ENCODE data around the gene TNFSF8.

TNFSF8 gene, protein sequence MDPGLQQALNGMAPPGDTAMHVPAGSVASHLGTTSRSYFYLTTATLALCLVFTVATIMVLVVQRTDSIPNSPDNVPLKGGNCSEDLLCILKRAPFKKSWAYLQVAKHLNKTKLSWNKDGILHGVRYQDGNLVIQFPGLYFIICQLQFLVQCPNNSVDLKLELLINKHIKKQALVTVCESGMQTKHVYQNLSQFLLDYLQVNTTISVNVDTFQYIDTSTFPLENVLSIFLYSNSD

GRCh38 chr9:114930056-114930812 is at the start of gene TNFSF8:
TSS of gene TNFSF8 (minus strand) at chr9:114930591. CDS start at chr9:114930303, 288 bp downstream.
- peak; percentile 46 to 88 (median 80) for DNase-seq

GRCh38 chr9:114973216-114973615 is 42.8 kb upstream of the TNFSF8 start:
- DNase-seq = no peak

DNA sequence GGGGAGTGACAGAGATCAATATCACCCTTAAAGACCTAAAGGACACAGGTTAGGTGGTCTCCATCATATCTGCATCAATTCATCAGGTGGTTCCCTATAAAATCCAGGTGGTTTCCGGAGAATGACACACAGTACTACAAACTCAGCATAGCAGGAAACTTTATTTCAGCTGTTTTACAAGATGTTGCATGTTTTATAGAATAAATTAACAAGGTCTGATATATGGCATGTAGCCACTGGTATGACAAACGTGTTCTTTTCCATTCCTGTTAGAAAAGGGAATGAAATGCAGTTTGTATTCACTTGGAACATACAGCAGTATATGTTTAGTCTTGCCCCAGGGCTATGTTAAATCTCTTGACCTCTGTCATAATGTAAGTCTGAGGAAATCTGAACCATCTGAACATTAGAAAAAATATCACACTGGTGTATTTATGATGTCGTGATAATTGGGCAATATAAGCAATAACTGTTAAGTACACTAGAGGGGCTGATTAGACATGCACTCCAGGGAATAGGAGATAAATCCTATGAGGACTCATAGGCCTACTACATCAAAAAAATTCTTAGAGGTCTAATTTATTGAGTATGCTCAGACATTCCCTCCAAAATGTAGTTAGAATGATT is 42.2 kb upstream of the TNFSF8 start:
- DNase-seq = no peak

- no peak for DNase-seq
Measured at GRCh38 chr9:114969269-114969668, 38.9 kb upstream of the TNFSF8 start.

- DNase-seq = no peak
Measured at GRCh38 chr9:114968671-114969070, 38.3 kb upstream of the TNFSF8 start.

DNA sequence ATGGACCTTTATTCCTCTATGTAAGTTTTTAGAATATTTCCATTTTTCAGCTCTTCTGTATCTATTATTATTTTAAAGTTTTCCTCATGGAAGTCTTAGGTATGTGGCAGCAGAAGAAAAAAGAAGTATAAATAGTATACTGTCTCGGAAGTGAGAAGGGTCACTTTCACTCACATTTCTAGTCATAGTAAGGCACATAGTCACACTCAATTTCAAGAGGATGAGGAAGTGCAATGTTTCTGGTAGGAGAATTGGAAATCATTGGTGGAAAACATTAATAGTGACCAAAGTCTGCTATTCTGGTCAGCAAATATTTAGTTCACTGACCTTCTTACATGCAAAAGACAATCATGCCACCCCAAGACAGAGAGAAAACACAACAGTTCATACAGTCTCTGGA is 35.2 kb upstream of the TNFSF8 start:
- no peak for DNase-seq

- no peak for DNase-seq
Measured at GRCh38 chr9:114962809-114963208, 32.4 kb upstream of the TNFSF8 start.

DNA sequence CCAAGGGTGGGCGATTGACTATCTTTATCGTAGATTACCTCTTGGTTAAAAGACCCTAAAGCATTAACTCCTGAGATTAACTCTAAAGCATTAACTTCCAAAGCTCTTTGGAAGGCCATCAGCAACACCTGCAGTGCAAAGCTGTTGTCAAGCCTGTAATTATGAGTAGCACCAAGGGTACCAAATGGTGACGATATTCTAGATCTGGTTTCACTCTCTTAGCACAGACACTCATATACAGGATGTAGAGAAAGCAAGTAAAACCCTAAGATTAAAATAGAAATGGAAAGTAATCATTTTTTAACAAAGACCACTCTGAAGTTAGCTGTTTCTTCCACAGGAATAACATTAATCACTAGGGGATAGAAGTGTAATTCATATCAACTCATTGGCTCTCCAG is 29.9 kb upstream of the TNFSF8 start:
- no peak for DNase-seq

- no peak for DNase-seq
Measured at GRCh38 chr9:114958844-114959235, 28.4 kb upstream of the TNFSF8 start.

- DNase-seq = peak in 2 of 6 experiments; percentile 12 to 13
Measured at GRCh38 chr9:114958021-114958843, 27.8 kb upstream of the TNFSF8 start.

GRCh38 chr9:114957558-114957957 is 27.2 kb upstream of the TNFSF8 start:
- no peak for DNase-seq

GRCh38 chr9:114954956-114955582 is 24.7 kb upstream of the TNFSF8 start:
- DNase-seq = no peak

- DNase-seq = no peak
Measured at GRCh38 chr9:114953959-114954358, 23.6 kb upstream of the TNFSF8 start.

GRCh38 chr9:114953046-114953445 is 22.7 kb upstream of the TNFSF8 start:
- no peak for DNase-seq

GRCh38 chr9:114950761-114951160 is 20.4 kb upstream of the TNFSF8 start:
- DNase-seq = no peak

DNA sequence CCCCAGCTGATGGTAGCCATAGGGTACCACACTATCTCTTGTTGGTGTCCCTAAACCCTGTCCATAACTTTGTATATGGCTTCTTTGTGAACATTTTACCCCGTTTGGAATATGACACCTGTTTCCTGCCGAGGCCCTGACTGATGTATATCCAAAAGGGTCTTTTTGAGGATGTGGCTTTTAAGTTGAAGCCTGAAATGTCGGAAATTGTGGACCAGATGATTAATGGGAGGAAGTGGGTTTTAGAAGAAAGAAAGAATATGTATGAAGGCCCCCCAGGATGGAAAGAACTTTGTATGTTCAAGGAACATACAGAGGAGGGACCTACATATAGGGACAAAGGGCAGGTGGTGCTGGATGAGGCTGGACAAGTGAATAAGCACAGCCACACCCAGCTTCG is 16.7 kb upstream of the TNFSF8 start:
- no peak for DNase-seq

GRCh38 chr9:114945616-114946412 is 15.4 kb upstream of the TNFSF8 start:
- DNase-seq = no peak

GRCh38 chr9:114941376-114941775 is 11.0 kb upstream of the TNFSF8 start:
- DNase-seq = no peak

- peak in 3 of 6 experiments; percentile 11 to 30 (median 18) for DNase-seq
Measured at GRCh38 chr9:114938687-114939575, 8.5 kb upstream of the TNFSF8 start.

DNA sequence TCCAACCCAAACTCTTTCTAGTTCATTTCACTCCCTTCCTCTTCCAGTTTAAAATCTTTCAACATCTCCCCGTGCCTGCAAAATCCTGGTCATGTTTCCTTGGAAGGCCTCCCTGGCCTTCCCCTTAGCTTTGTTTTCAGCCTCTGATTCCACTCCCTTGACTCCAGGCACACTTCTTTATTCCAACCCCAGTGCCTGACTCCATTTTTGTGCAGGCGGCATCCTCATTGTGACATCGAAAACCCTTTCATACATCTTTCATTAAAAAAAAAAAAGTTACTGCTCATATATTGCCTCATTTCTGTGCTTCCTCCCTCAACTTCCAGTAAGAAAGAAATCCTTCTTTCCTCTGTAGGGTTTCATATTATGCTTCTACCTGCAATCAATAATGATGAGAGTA is 7.1 kb upstream of the TNFSF8 start:
- DNase-seq = no peak

- DNase-seq = no peak
Measured at GRCh38 chr9:114936581-114936980, 6.2 kb upstream of the TNFSF8 start.
